Body of pancreas (tissue), 4 donors: Measurements from ENCODE around the gene ZNF74. TPM values are rescaled to one million over a fixed set of nuclear protein-coding genes. Genes with fewer than 3 reads are reported as not detected.

Experiments
- ATAC-seq: fragments of 150-250 bp; one replicate; pipeline ENCODE4 v1.9.1; 2016
- DNase-seq, 4 donors: peaks; one replicate each; pipeline ENCODE4 v3.0.0-alpha.2; 2019
- H3K27ac ChIP-seq, 4 donors: fragments of 200-600 bp; sonication (generic); 1 replicate in 3 of 4; 2 replicates in 1 of 4; pipeline versions ENCODE4 v1.5.1 to v1.6.1; 2016 to 2019; ENCODE audit warnings: mild to moderate bottlenecking in 1 of 4, mixed read lengths in 1 of 4, moderate library complexity in 1 of 4
- H3K27me3 ChIP-seq, 2 donors: fragments of 200-600 bp; sonication (generic); one replicate each; pipeline ENCODE4 v1.6.0; 2016; ENCODE audit warnings: mild to moderate bottlenecking in 1 of 2
- H3K36me3 ChIP-seq, 2 donors: fragments of 200-600 bp; sonication (generic); replicated peaks in 1 of 2; 2 replicates each; pipeline ENCODE4 v1.5.1; 2016; ENCODE audit warnings: low read depth in 2 of 2; ENCODE audit not compliant: insufficient read depth in 1 of 2
- H3K4me1 ChIP-seq: fragments of 200-600 bp; sonication (generic); one replicate; pipeline ENCODE4 v1.6.0; 2016
- H3K4me3 ChIP-seq, 2 donors: fragments of 200-600 bp; sonication (generic); 1 replicate in 1 of 2; 2 replicates in 1 of 2; pipeline ENCODE4 v1.5.1; 2016 to 2019
- H3K9me3 ChIP-seq, 3 donors: fragments of 200-600 bp; sonication (generic); 1 replicate in 2 of 3; 2 replicates in 1 of 3; pipeline ENCODE4 v1.5.1; 2016
- POLR2A ChIP-seq, 3 donors: fragments of 450-650 bp; IDR thresholded peaks; one replicate each; pipeline ENCODE4 v1.6.1; 2016; ENCODE audit warnings: antibody characterized with exemption in 3 of 3, mild to moderate bottlenecking in 2 of 3
- WGBS, 2 donors: methylation state at CpG; one replicate each; pipeline ENCODE4 v1.1.5; 2017; 5-methylcytosine and 5-hydroxymethylcytosine counted together
- intact Hi-C: fragments of 100-400 bp; cut with DNase I; formaldehyde crosslinking; loops from one replicate; pipeline ENCODE4 v1.15.1; 2023
- total RNA-seq, 2 donors: library from RNA; depleted of rRNA; stranded (reverse); fragments of >200 nt; gene quantifications; one replicate each; pipeline ENCODE4 v1.1.0, GENCODE V29; 2016
- TF ChIP-seq, protein P1 (sequence below), 7 experiments: fragments of 450-650 bp in 4 of 7; fragments of 200-600 bp in 3 of 7; sonication (generic) in 3 of 7; IDR thresholded peaks; one replicate each; pipeline ENCODE4 v1.5.1; 2016 to 2019; ENCODE audit warnings: antibody characterized with exemption in 7 of 7

ZNF74 gene
- total RNA-seq, 2 donors from 2014 or later, result 7.3 to 10.4 TPM

DNA sequence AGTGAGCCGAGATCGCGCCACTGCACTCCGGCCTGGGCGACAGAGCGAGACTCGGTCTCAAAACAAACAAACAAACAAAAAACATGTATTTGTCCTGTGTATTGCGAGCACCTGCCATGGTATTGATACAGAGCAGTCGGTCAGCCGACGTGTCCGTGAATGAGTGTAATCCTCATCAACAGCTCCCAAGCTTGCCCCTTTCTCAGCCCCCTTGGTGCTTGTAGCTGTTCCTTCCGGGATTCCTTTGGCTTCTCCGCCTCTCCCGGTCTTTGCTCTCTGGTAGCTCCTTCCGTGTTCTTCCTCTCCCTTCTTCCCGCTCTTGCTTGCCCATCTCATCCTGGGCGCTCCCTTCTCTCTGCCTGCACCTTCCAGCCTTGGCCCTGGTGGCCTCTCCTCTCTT lies 10.9 kb downstream of the ZNF74 start:
- H3K4me1 ChIP-seq, result peaks cover 6% of the 10 kb centered on the region
- no peaks in the 10 kb centered on the region for H3K9me3 ChIP-seq
- 91 to 97% methylated on average over 18 of the region's 18 CpGs for WGBS, 2 donors
- intact Hi-C loops, result no loop called here
- peaks cover 0 to 7% of the 10 kb centered on the region in 2 donors for H3K36me3 ChIP-seq
- no peak for DNase-seq
- no peaks in the 10 kb centered on the region for H3K27me3 ChIP-seq
- no peak overlapping the region for H3K4me3 ChIP-seq
- H3K27ac ChIP-seq, result no peak overlapping the region
- no peak for ATAC-seq
- no peak for TF ChIP-seq POLR2A (IDR thresholded peaks at IDR 0.05)
- TF ChIP-seq, protein P1, sequence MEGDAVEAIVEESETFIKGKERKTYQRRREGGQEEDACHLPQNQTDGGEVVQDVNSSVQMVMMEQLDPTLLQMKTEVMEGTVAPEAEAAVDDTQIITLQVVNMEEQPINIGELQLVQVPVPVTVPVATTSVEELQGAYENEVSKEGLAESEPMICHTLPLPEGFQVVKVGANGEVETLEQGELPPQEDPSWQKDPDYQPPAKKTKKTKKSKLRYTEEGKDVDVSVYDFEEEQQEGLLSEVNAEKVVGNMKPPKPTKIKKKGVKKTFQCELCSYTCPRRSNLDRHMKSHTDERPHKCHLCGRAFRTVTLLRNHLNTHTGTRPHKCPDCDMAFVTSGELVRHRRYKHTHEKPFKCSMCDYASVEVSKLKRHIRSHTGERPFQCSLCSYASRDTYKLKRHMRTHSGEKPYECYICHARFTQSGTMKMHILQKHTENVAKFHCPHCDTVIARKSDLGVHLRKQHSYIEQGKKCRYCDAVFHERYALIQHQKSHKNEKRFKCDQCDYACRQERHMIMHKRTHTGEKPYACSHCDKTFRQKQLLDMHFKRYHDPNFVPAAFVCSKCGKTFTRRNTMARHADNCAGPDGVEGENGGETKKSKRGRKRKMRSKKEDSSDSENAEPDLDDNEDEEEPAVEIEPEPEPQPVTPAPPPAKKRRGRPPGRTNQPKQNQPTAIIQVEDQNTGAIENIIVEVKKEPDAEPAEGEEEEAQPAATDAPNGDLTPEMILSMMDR (IDR thresholded peaks at IDR 0.05), result no peak

DNA sequence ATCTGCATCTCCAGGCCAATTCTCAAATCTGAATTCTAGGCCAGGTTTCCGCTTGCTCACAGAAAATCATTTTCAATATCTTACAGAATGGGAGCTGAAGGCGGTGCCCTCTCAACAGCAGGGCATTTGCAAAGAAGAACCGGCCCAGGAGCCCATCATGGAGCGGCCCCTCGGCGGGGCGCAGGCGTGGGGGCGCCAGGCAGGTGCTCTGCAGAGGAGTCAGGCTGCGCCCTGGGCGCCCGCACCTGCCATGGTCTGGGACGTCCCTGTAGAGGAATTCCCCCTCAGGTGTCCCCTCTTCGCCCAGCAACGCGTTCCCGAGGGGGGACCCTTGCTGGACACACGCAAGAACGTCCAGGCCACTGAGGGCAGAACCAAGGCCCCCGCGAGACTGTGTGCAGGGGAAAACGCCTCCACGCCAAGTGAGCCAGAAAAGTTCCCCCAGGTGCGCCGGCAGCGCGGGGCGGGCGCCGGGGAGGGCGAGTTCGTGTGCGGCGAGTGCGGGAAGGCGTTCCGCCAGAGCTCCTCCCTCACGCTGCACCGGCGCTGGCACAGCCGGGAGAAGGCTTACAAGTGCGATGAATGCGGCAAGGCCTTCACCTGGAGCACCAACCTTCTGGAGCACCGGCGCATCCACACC lies 11.5 kb downstream of the ZNF74 start:
- no peak for TF ChIP-seq POLR2A (IDR thresholded peaks at IDR 0.05)
- TF ChIP-seq, protein P1 (IDR thresholded peaks at IDR 0.05), result no peak
- no peak overlapping the region for H3K4me3 ChIP-seq
- no peaks in the 10 kb centered on the region for H3K27me3 ChIP-seq
- intact Hi-C loops, result no loop called here
- ATAC-seq (no peak), DNase-seq (no peak)
- H3K27ac ChIP-seq, result no peak overlapping the region
- peaks cover 0 to 7% of the 10 kb centered on the region in 2 donors for H3K36me3 ChIP-seq
- WGBS, 2 donors, result 96 to 98% methylated on average over 18 to 42 of the region's 45 CpGs
- H3K4me1 ChIP-seq, result peaks cover under 1% of the 10 kb centered on the region
- no peaks in the 10 kb centered on the region for H3K9me3 ChIP-seq

DNA sequence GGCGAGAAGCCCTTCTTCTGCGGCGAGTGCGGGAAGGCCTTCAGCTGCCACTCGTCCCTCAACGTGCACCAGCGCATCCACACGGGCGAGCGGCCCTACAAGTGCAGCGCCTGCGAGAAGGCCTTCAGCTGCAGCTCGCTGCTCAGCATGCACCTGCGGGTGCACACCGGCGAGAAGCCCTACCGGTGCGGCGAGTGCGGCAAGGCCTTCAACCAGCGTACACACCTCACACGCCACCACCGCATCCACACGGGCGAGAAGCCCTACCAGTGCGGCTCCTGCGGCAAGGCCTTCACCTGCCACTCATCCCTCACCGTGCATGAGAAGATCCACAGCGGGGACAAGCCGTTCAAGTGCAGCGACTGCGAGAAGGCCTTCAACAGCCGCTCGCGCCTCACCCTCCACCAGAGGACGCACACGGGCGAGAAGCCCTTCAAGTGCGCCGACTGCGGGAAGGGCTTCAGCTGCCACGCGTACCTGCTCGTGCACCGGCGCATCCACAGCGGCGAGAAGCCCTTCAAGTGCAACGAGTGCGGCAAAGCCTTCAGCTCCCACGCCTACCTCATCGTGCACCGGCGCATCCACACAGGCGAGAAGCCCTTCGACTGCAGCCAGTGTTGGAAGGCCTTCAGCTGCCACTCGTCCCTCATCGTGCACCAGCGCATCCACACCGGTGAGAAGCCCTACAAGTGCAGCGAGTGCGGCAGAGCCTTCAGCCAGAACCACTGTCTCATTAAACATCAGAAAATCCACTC lies 12.2 kb downstream of the ZNF74 start:
- TF ChIP-seq, protein P1 (IDR thresholded peaks at IDR 0.05), result no peak
- TF ChIP-seq POLR2A (IDR thresholded peaks at IDR 0.05), result no peak
- no peak overlapping the region for H3K27ac ChIP-seq
- 95 to 96% methylated on average over 40 to 55 of the region's 62 CpGs for WGBS, 2 donors
- H3K4me1 ChIP-seq, result no peaks in the 10 kb centered on the region
- no peaks in the 10 kb centered on the region for H3K27me3 ChIP-seq
- H3K9me3 ChIP-seq, result no peaks in the 10 kb centered on the region
- intact Hi-C loops, result no loop called here
- no peak for ATAC-seq
- H3K4me3 ChIP-seq, result no peak overlapping the region
- peaks cover 0 to 7% of the 10 kb centered on the region in 2 donors for H3K36me3 ChIP-seq
- DNase-seq, result no peak

DNA sequence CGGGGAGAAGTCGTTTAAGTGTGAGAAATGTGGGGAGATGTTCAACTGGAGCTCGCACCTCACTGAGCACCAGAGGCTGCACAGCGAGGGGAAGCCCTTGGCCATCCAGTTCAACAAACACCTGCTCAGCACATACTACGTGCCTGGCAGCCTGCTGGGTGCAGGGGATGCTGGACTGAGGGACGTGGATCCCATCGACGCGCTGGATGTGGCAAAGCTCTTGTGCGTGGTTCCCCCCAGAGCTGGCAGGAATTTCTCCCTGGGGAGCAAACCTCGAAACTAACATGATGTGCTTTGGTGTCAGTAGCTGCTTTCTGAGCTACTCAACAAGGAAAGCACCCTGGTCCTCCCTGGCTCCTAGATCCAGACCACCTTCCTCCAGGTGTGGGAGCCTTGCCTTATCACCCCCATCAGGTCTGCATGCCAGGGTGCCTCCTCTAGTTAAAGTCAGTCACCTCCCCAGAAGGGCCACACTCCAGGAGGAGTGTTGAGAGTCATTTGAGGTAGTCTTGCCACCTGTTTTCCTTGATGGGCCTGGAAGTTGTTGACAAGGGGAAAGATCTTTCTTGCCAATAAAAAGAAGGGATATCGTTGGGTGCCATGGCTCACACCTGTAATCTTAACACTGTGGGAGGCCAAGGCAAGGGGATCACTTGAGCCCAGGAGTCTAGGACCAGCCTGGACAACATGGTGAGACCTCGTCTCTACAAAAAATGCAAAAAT lies 12.9 kb downstream of the ZNF74 start:
- no peak for TF ChIP-seq POLR2A (IDR thresholded peaks at IDR 0.05)
- TF ChIP-seq, protein P1 (IDR thresholded peaks at IDR 0.05), result no peak
- Histone ChIP-seq H3K4me1 (no peaks in the 10 kb centered on the region), H3K9me3 (no peaks in the 10 kb centered on the region), H3K36me3 (peaks cover 0 to 7% of the 10 kb centered on the region in 2 donors), H3K4me3 (no peak overlapping the region), H3K27me3 (no peaks in the 10 kb centered on the region), H3K27ac (no peak overlapping the region)
- DNase-seq (no peak), ATAC-seq (no peak)
- intact Hi-C loops, result no loop called here
- WGBS, 2 donors, result 91 to 94% methylated on average over 7 to 13 of the region's 13 CpGs
